Suprapubic skin (tissue), 4 donors: ENCODE data around the gene PANX1. TPM values are rescaled to one million over a fixed set of nuclear protein-coding genes. Genes with fewer than 3 reads are reported as not detected.

Experiments
- DNase-seq, 2 donors: peaks; one replicate each; pipeline ENCODE4 v3.0.0-alpha.2; 2019; ENCODE audit warnings: low spot score in 2 of 2
- H3K27ac ChIP-seq: fragments of 200-600 bp; sonication (generic); one replicate; pipeline ENCODE4 v1.5.1; 2019
- H3K27me3 ChIP-seq: fragments of 200-600 bp; sonication (generic); one replicate; pipeline ENCODE4 v1.5.1; 2019
- H3K36me3 ChIP-seq: fragments of 200-600 bp; sonication (generic); one replicate; pipeline ENCODE4 v1.5.1; 2019
- H3K4me1 ChIP-seq: fragments of 200-600 bp; sonication (generic); one replicate; pipeline ENCODE4 v1.5.1; 2019
- H3K4me3 ChIP-seq: fragments of 200-600 bp; sonication (generic); one replicate; pipeline ENCODE4 v1.5.1; 2019; ENCODE audit warnings: mild to moderate bottlenecking
- H3K9me3 ChIP-seq: fragments of 200-600 bp; sonication (generic); one replicate; pipeline ENCODE4 v1.5.1; 2019
- CTCF ChIP-seq, 2 donors: fragments of 200-600 bp in 1 of 2; fragments of 450-650 bp in 1 of 2; sonication (generic) in 1 of 2; IDR thresholded peaks; one replicate each; pipeline ENCODE4 v1.5.1; 2016 to 2019; ENCODE audit warnings: antibody characterized with exemption in 2 of 2, mild to moderate bottlenecking in 1 of 2, moderate library complexity in 1 of 2
- EP300 ChIP-seq: sonication (generic); formaldehyde crosslinking; IDR thresholded peaks from one replicate; pipeline ENCODE4 v1.6.1; 2017; ENCODE audit warnings: antibody characterized with exemption
- POLR2A ChIP-seq, 2 donors: fragments of 450-650 bp; IDR thresholded peaks; one replicate each; pipeline ENCODE4 v1.6.1; 2017; ENCODE audit warnings: antibody characterized with exemption in 2 of 2, mild to moderate bottlenecking in 2 of 2, moderate library complexity in 2 of 2
- POLR2AphosphoS5 ChIP-seq, 3 donors: sonication (generic); formaldehyde crosslinking; IDR thresholded peaks; one replicate each; pipeline ENCODE4 v1.6.1; 2017; ENCODE audit warnings: antibody characterized with exemption in 3 of 3
- WGBS: methylation state at CpG from one replicate; pipeline ENCODE4 v1.1.5; 2018; 5-methylcytosine and 5-hydroxymethylcytosine counted together
- total RNA-seq, 4 donors: library from RNA; depleted of rRNA; stranded (reverse); fragments of >200 nt; gene quantifications; one replicate each; pipeline ENCODE4 v1.1.0, GENCODE V29; 2016

The PANX1 gene
- total RNA-seq, 4 donors from 2014 or later, result 8.9 to 42.7 (median 28.2) TPM

- 68% methylated on average over 5 of the region's 5 CpGs for WGBS
- TF ChIP-seq EP300 (no peak), POLR2AphosphoS5 (IDR thresholded peaks at IDR 0.05) (no peak), POLR2A (IDR thresholded peaks at IDR 0.05) (no peak), CTCF (IDR thresholded peaks at IDR 0.05) (no peak)
- no peak for DNase-seq
- no peak overlapping the region for H3K27ac ChIP-seq
- H3K27me3 ChIP-seq, result no peaks in the 10 kb centered on the region
- H3K4me1 ChIP-seq, result no peaks in the 10 kb centered on the region
- no peaks in the 10 kb centered on the region for H3K36me3 ChIP-seq
- H3K9me3 ChIP-seq, result no peaks in the 10 kb centered on the region
- H3K4me3 ChIP-seq, result no peak overlapping the region
Measured at GRCh38 chr11:94219771-94220170, 91.1 kb downstream of the PANX1 start.

DNA sequence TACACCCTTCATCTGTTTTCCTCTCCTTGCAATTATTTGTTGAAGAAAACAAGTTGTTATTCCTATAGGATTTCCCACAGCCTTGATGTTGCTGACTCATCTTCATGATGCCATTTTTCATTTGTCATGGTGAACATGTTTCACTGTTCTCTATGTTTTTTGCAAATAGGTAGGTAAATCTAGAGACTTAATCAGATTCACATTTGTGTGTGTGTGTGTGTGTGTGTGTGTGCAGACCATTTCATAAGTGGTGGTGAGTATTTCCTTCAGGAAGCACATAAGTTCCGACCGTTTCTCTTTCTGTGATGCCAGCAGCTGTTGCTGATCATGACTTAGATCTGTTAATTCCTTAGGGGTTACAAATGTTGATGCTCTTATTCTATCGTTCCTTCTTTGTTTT lies 95.4 kb downstream of the PANX1 start:
- H3K4me3 ChIP-seq, result no peak overlapping the region
- no peaks in the 10 kb centered on the region for H3K4me1 ChIP-seq
- H3K27ac ChIP-seq, result no peak overlapping the region
- no peaks in the 10 kb centered on the region for H3K9me3 ChIP-seq
- H3K27me3 ChIP-seq, result no peaks in the 10 kb centered on the region
- no peak for DNase-seq
- TF ChIP-seq CTCF (IDR thresholded peaks at IDR 0.05) (no peak), POLR2A (IDR thresholded peaks at IDR 0.05) (no peak), POLR2AphosphoS5 (IDR thresholded peaks at IDR 0.05) (no peak), EP300 (no peak)
- WGBS, result 33% methylated on average over 3 of the region's 3 CpGs
- H3K36me3 ChIP-seq, result no peaks in the 10 kb centered on the region

Other genes starting within 250 kb of the PANX1 start
- gene HEPHL1, start 107.5 kb upstream of the PANX1 start, total RNA-seq, result 10 to 100 TPM in 1 of 4 donors, 1 to 10 TPM in 2, under 1 TPM in 1; 0.32 to 15.2 (median 2.2) TPM
- not detected for gene IZUMO1R, start 175.7 kb downstream of the PANX1 start, total RNA-seq